ENCODE measurements around the gene ELF1. TPM values are rescaled to one million over a fixed set of nuclear protein-coding genes. Genes with fewer than 3 reads are reported as not detected.

The ELF1 gene
- total RNA-seq, 2 experiments from 2014 or later = 120 to 143 TPM

DNA sequence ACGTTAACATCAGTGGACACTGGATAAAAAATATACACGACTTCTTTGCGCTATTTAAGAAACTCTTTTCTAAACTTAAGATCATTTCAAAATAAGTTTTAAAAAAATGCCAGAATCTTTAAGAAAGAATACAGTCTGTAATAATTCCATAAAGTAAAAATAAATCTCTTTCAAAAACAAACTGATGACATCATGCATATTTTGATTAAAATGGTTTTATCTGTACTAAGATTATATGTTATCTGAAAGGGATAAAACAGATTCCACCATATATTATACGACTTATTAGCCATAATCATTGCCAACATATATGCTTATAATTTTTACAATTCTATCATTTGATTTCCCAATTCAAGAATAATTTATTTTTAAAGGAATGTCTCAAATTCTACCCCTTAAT is 15.3 kb upstream of the ELF1 start:
- CTCF ChIA-PET = no interaction called here
- Mint-ChIP-seq H3K4me1 (peaks cover 20% of the 10 kb centered on the region), H3K4me3 (no peak overlapping the region), H3K9me3 (ENCODE audit: low read depth) (no peaks in the 10 kb centered on the region), H3K27me3 (no peaks in the 10 kb centered on the region), H3K27ac (no peak overlapping the region), H3K36me3 (peaks cover 9% of the 10 kb centered on the region)
- ATAC-seq (no peak), DNase-seq (no peak)

DNA sequence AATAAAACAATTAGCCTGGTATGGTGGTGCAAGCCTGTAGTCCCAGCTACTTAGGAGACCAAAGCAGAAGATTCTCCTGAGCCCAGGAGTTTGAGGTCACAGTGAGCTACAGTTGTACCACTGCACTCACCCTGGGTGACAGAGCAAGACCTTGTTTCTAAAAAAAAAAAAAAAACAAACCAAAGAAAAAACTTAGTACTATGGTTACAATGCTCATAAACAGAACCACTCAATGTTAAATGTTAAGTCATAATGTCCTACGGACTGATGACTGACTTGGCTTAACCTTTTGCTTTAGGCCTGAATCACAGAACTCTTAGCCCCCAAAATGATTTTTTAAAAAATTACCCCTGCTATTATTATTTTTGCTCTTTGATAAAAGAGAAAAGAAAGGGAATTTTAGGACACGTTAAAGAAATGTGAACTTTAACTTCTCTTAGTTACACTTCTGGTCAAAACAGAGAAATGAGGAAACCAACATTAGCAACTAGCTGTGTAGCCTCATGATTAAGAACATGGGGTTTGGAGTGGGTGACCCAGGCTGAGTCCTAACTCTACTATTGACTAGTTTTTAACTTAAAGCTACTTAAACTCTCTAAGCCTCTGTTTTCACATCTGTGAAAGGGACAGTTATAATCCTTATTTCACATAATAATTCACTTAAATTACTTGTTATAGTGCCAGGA is 13.7 kb upstream of the ELF1 start:
- Mint-ChIP-seq H3K4me3 (no peak overlapping the region), H3K27me3 (no peaks in the 10 kb centered on the region), H3K27ac (no peak overlapping the region), H3K9me3 (ENCODE audit: low read depth) (no peaks in the 10 kb centered on the region), H3K4me1 (peaks cover 23% of the 10 kb centered on the region), H3K36me3 (peaks cover 8% of the 10 kb centered on the region)
- CTCF ChIA-PET = interaction anchor here (1.0 to 1.2 kb wide), 2 partner anchors 21 to 22 kb away, joined by 3 read pairs; no protein-coding TSS in a partner anchor
- peak; percentile 42 for ATAC-seq
- no peak for DNase-seq

DNA sequence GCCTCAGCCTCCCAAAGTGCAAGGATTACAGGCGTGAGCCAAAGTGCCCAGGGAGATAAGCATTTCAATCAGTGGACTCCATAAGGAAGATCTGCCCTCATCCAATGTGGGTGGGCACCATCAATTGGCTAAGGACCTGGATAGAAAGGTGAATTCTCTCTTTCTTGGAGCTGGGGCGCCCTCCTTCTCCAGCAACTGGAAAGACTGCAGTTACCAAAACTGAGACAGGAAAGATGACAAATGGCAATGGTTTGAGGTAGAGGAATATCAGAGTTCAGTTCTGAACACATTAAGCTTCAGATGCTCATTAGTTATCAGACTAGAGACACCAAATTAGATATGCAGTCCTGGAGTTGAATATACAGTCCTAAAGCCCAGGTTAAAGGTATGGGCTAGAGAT is 10.5 kb upstream of the ELF1 start:
- peaks cover 9% of the 10 kb centered on the region for H3K36me3 Mint-ChIP-seq
- no peak overlapping the region for H3K4me3 Mint-ChIP-seq
- peaks cover 32% of the 10 kb centered on the region for H3K4me1 Mint-ChIP-seq
- CTCF ChIA-PET = interaction anchor here (1.0 to 1.4 kb wide), 2 partner anchors 9 to 25 kb away, joined by 5 to 6 read pairs; no protein-coding TSS in a partner anchor
- no peak overlapping the region for H3K27ac Mint-ChIP-seq
- H3K9me3 Mint-ChIP-seq (ENCODE audit: low read depth) = no peaks in the 10 kb centered on the region
- no peak for ATAC-seq
- peak; percentile 44 for DNase-seq
- H3K27me3 Mint-ChIP-seq = no peaks in the 10 kb centered on the region

- Mint-ChIP-seq H3K27me3 (no peaks in the 10 kb centered on the region), H3K9me3 (ENCODE audit: low read depth) (no peaks in the 10 kb centered on the region), H3K4me3 (no peak overlapping the region), H3K36me3 (peaks cover 7% of the 10 kb centered on the region), H3K4me1 (peaks cover 35% of the 10 kb centered on the region), H3K27ac (no peak overlapping the region)
- no peak for DNase-seq
- CTCF ChIA-PET = interaction anchor here (0.8 to 1.4 kb wide), 3 partner anchors 27 to 55 kb away, joined by 3 to 4 read pairs (median 3); no protein-coding TSS in a partner anchor
- ATAC-seq = no peak
Observed at GRCh38 chr13:41028051-41028450, 8.9 kb upstream of the ELF1 start.

- peaks cover 10% of the 10 kb centered on the region for H3K36me3 Mint-ChIP-seq
- H3K27me3 Mint-ChIP-seq = no peaks in the 10 kb centered on the region
- peaks cover 38% of the 10 kb centered on the region for H3K4me1 Mint-ChIP-seq
- CTCF ChIA-PET = interaction anchor here (0.7 kb wide), 1 partner anchor 213 kb away, joined by 3 read pairs; no protein-coding TSS in a partner anchor
- H3K9me3 Mint-ChIP-seq (ENCODE audit: low read depth) = no peaks in the 10 kb centered on the region
- no peak for ATAC-seq
- H3K27ac Mint-ChIP-seq = no peak overlapping the region
- DNase-seq = no peak
- H3K4me3 Mint-ChIP-seq = no peak overlapping the region
Observed at GRCh38 chr13:41026788-41027187, 7.7 kb upstream of the ELF1 start.

GRCh38 chr13:41025518-41025917 is 6.4 kb upstream of the ELF1 start:
- H3K4me3 Mint-ChIP-seq = no peak overlapping the region
- H3K27ac Mint-ChIP-seq = no peak overlapping the region
- H3K27me3 Mint-ChIP-seq = no peaks in the 10 kb centered on the region
- H3K36me3 Mint-ChIP-seq = peaks cover 10% of the 10 kb centered on the region
- DNase-seq (no peak), ATAC-seq (no peak)
- no peaks in the 10 kb centered on the region for H3K9me3 Mint-ChIP-seq (ENCODE audit: low read depth)
- CTCF ChIA-PET = interaction anchor here (3.2 kb wide), 1 partner anchor 29 kb away, joined by 14 read pairs; no protein-coding TSS in a partner anchor
- H3K4me1 Mint-ChIP-seq = peaks cover 43% of the 10 kb centered on the region

GRCh38 chr13:41019578-41020347 is 647 bp upstream of the ELF1 start:
- H3K27me3 Mint-ChIP-seq = no peaks in the 10 kb centered on the region
- H3K9me3 Mint-ChIP-seq (ENCODE audit: low read depth) = no peaks in the 10 kb centered on the region
- H3K4me1 Mint-ChIP-seq = peaks cover 45% of the 10 kb centered on the region
- peak overlapping the region; percentile 90 for H3K4me3 Mint-ChIP-seq
- peaks cover 28% of the 10 kb centered on the region for H3K36me3 Mint-ChIP-seq
- H3K27ac Mint-ChIP-seq = peak overlapping the region; percentile 38
- DNase-seq = no peak
- ATAC-seq = no peak
- CTCF ChIA-PET = interaction anchor here (0.6 to 5.4 kb wide), 13 partner anchors 9 to 624 kb away, joined by 3 to 29 read pairs (median 3); partner anchors contain the start of gene WBP4

GRCh38 chr13:41018602-41018948 is 541 bp downstream of the ELF1 start:
- no peaks in the 10 kb centered on the region for H3K27me3 Mint-ChIP-seq
- H3K9me3 Mint-ChIP-seq (ENCODE audit: low read depth) = no peaks in the 10 kb centered on the region
- H3K27ac Mint-ChIP-seq = peak overlapping the region; percentile 97
- peaks cover 32% of the 10 kb centered on the region for H3K36me3 Mint-ChIP-seq
- H3K4me1 Mint-ChIP-seq = peaks cover 49% of the 10 kb centered on the region
- peak overlapping the region; percentile 90 for H3K4me3 Mint-ChIP-seq
- ATAC-seq = no peak
- DNase-seq = no peak
- CTCF ChIA-PET = interaction anchor here (0.9 to 5.4 kb wide), 9 partner anchors 7 to 241 kb away, joined by 3 to 29 read pairs (median 6); partner anchors contain the start of gene WBP4

DNA sequence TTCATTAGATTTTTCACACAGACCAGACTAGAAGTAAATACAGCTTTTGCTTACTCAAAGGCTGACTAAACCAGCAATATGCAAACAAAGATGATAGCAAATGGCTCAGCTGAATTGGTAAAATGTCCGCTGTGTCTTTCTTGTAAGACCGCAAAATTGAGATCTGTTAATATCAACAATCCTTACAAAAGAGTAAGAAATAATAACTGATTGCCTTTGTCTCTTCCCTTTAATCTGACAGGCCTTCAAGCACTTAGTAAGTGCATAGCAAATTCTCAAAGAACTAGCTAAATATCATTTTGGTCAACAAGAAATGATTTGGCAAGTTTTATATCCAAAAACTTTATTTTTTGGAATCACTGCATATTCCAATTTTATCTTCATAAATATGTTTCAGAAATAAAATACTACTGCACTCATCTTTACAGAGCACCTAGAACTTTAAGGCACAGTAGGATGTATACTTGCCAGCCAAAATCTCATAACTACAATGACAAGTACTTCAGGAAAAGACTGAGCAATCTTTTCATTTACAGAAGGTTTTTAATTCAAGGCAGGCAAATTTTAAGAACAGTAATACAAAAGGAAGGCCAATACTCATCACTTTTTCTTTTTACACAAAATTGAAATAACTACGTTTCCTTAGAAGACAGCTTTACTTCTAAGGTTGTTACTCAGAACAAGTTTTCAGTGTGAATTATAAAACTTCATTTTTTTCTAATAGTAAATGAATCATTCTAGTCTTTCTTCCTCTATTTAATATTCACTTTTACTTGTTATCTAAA is 1.1 kb downstream of the ELF1 start:
- CTCF ChIA-PET = interaction anchor here (1.4 to 5.4 kb wide), 6 partner anchors 12 to 240 kb away, joined by 4 to 29 read pairs (median 8); partner anchors contain the start of gene WBP4
- Mint-ChIP-seq H3K9me3 (ENCODE audit: low read depth) (no peaks in the 10 kb centered on the region), H3K27me3 (no peaks in the 10 kb centered on the region), H3K4me3 (peak overlapping the region; percentile 90), H3K4me1 (peaks cover 53% of the 10 kb centered on the region), H3K36me3 (peaks cover 36% of the 10 kb centered on the region), H3K27ac (peak overlapping the region; percentile 97)
- DNase-seq (no peak), ATAC-seq (no peak)

DNA sequence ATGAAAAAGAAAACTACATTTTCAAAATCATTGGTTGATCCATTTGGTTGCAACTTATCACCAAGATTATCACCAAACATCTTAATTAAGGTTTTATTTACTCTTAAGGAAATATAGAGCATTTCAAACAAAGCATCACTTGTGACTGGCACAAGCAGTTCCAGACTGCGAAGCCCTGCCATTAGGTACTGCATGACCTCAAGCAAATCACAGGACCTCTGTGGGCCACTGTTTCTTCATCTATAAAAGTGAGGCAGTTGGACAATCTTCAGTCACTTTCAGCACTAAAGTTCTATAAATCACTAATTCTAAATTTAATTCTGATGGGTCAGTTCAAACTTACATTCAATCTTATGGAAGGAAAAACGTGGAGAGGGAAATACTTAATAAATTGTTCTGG is 2.0 kb downstream of the ELF1 start:
- H3K27me3 Mint-ChIP-seq = no peaks in the 10 kb centered on the region
- peaks cover 55% of the 10 kb centered on the region for H3K4me1 Mint-ChIP-seq
- CTCF ChIA-PET = interaction anchor here (1.1 to 5.4 kb wide), 6 partner anchors 9 to 43 kb away, joined by 3 to 29 read pairs (median 8); partner anchors contain the start of gene WBP4

DNA sequence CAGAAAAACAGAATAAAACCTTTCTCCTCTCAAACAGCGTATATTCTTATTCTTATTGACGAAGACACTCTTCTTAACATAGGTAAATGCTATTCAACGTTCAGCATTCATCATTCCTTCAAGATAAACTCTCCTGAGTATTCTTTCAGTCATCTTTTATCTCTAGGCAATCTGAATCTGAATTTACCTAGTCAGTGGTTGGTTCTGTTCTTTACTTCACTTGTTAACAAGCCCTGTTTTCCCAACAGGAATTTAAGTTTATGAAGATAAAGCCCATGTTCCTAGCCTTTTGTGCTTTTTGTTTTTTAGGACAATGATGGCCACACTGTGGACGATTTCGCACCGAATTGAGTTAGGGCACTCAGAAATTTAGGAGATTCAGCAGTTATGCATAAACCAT is 3.2 kb downstream of the ELF1 start:
- Mint-ChIP-seq H3K36me3 (peaks cover 46% of the 10 kb centered on the region), H3K4me1 (peaks cover 55% of the 10 kb centered on the region), H3K27me3 (no peaks in the 10 kb centered on the region), H3K9me3 (ENCODE audit: low read depth) (no peaks in the 10 kb centered on the region), H3K4me3 (peak overlapping the region; percentile 90), H3K27ac (peak overlapping the region; percentile 91)
- DNase-seq (no peak), ATAC-seq (no peak)
- CTCF ChIA-PET = interaction anchor here (1.0 to 2.9 kb wide), 5 partner anchors 27 to 41 kb away, joined by 3 to 16 read pairs (median 4); no protein-coding TSS in a partner anchor

More for the DNA sequence above, 2.0 kb downstream of the ELF1 start:
- DNase-seq (peak; percentile 64), ATAC-seq (peak; percentile 46)
- H3K36me3 Mint-ChIP-seq = peaks cover 39% of the 10 kb centered on the region
- peak overlapping the region; percentile 90 for H3K4me3 Mint-ChIP-seq
- peak overlapping the region; percentile 94 for H3K27ac Mint-ChIP-seq
- H3K9me3 Mint-ChIP-seq (ENCODE audit: low read depth) = no peaks in the 10 kb centered on the region

- Mint-ChIP-seq H3K9me3 (ENCODE audit: low read depth) (no peaks in the 10 kb centered on the region), H3K4me1 (peaks cover 49% of the 10 kb centered on the region), H3K36me3 (peaks cover 47% of the 10 kb centered on the region), H3K4me3 (peak overlapping the region; percentile 90), H3K27me3 (no peaks in the 10 kb centered on the region), H3K27ac (peak overlapping the region; percentile 91)
- DNase-seq (no peak), ATAC-seq (peak; percentile 50)
- CTCF ChIA-PET = interaction anchor here (1.0 to 2.9 kb wide), 9 partner anchors 8 to 92 kb away, joined by 3 to 16 read pairs (median 4); partner anchors contain the start of gene WBP4
Observed at GRCh38 chr13:41013835-41014234, 5.3 kb downstream of the ELF1 start.
